Upper lobe of left lung (tissue), 6 donors: ENCODE measurements around the gene ANKHD1. TPM values are rescaled to one million over a fixed set of nuclear protein-coding genes. Genes with fewer than 3 reads are reported as not detected.

ENCODE experiments used
- ATAC-seq, 2 donors: fragments of 200-7000 bp; cut with Tn5 transposase; one replicate each; pipeline ENCODE4 v1.9.1; 2022; ENCODE audit warnings: mild to moderate bottlenecking in 2 of 2, moderate library complexity in 2 of 2; ENCODE audit not compliant: low FRiP score in 2 of 2
- DNase-seq, 2 donors: peaks; one replicate each; pipeline ENCODE4 v3.0.0-alpha.2; 2019 to 2020
- H3K27ac ChIP-seq, 4 donors: fragments of 200-600 bp; sonication (generic); one replicate each; pipeline ENCODE4 v1.5.1; 2016 to 2019
- H3K27me3 ChIP-seq, 4 donors: fragments of 200-600 bp; sonication (generic); one replicate each; pipeline ENCODE4 v1.5.1; 2017 to 2019
- H3K36me3 ChIP-seq, 4 donors: fragments of 200-600 bp; sonication (generic); one replicate each; pipeline ENCODE4 v1.5.1; 2016 to 2019
- H3K4me1 ChIP-seq, 4 donors: fragments of 200-600 bp; sonication (generic); one replicate each; pipeline ENCODE4 v1.5.1; 2018 to 2019
- H3K4me3 ChIP-seq, 4 donors: fragments of 200-600 bp; sonication (generic); one replicate each; pipeline ENCODE4 v1.5.1; 2017 to 2019; ENCODE audit warnings: mild to moderate bottlenecking in 2 of 4, moderate library complexity in 1 of 4
- H3K9me3 ChIP-seq, 4 donors: fragments of 200-600 bp; sonication (generic); one replicate each; pipeline ENCODE4 v1.5.1; 2018 to 2019
- CTCF ChIP-seq, 6 experiments: fragments of 450-650 bp in 4 of 6; fragments of 200-600 bp in 2 of 6; sonication (generic) in 2 of 6; IDR thresholded peaks; one replicate each; pipeline ENCODE4 v1.5.1; 2016 to 2019; ENCODE audit warnings: antibody characterized with exemption in 6 of 6
- EP300 ChIP-seq, 4 donors: sonication (generic); formaldehyde crosslinking; IDR thresholded peaks; one replicate each; pipeline ENCODE4 v1.5.1; 2017; ENCODE audit warnings: antibody characterized with exemption in 4 of 4, control low read depth in 2 of 4
- POLR2A ChIP-seq, 4 donors: fragments of 450-650 bp; IDR thresholded peaks; one replicate each; pipeline ENCODE4 v1.5.1; 2016 to 2017; ENCODE audit warnings: antibody characterized with exemption in 4 of 4, mild to moderate bottlenecking in 2 of 4
- POLR2AphosphoS5 ChIP-seq, 2 donors: sonication (generic); formaldehyde crosslinking; IDR thresholded peaks; one replicate each; pipeline ENCODE4 v1.5.1; 2017; ENCODE audit warnings: antibody characterized with exemption in 2 of 2
- WGBS, 2 donors: methylation state at CpG; one replicate each; pipeline ENCODE4 v1.1.5; 2017 to 2018; 5-methylcytosine and 5-hydroxymethylcytosine counted together
- total RNA-seq, 6 donors: library from RNA; depleted of rRNA in 4 of 6; stranded (reverse); fragments of >200 nt in 4 of 6; gene quantifications; one replicate each; pipeline versions ENCODE4 v1.1.0 to v1.2.1, GENCODE V29; 2016 to 2021
- donor health status: DM: no; HTN: no; CAD: no; lungs with moderate emphysema.
- donor health status: DM: no; HTN: yes; CAD: no; lungs with severe emphysema.

ANKHD1 gene
- total RNA-seq, 6 donors from 2014 or later: 97.0 to 338 (median 135) TPM

GRCh38 chr5:140398379-140398811 lies 3.2 kb upstream of the ANKHD1 start:
- Histone ChIP-seq H3K4me3 (no peak overlapping the region), H3K27ac (no peak overlapping the region), H3K36me3 (no peaks in the 10 kb centered on the region), H3K4me1 (peaks cover 11 to 18% (median 12%) of the 10 kb centered on the region in 4 donors), H3K27me3 (no peaks in the 10 kb centered on the region), H3K9me3 (no peaks in the 10 kb centered on the region)
- ATAC-seq: no peak
- TF ChIP-seq POLR2A (IDR thresholded peaks at IDR 0.05) (no peak), EP300 (IDR thresholded peaks at IDR 0.05) (no peak), POLR2AphosphoS5 (IDR thresholded peaks at IDR 0.05) (no peak), CTCF (IDR thresholded peaks at IDR 0.05) (no peak)
- DNase-seq: no peak

- H3K27me3 ChIP-seq: no peaks in the 10 kb centered on the region
- WGBS, 2 donors: 48 to 53% methylated on average over 25 of the region's 25 CpGs
- H3K4me1 ChIP-seq: peaks cover 28 to 35% (median 29%) of the 10 kb centered on the region in 4 donors
- no peak for ATAC-seq
- no peak for DNase-seq
- TF ChIP-seq POLR2AphosphoS5 (IDR thresholded peaks at IDR 0.05): no peak
- TF ChIP-seq EP300 (IDR thresholded peaks at IDR 0.05): no peak
- TF ChIP-seq CTCF (IDR thresholded peaks at IDR 0.05): no peak
- no peak for TF ChIP-seq POLR2A (IDR thresholded peaks at IDR 0.05)
- H3K36me3 ChIP-seq: no peaks in the 10 kb centered on the region
- peak overlapping the region; percentile 88 to 95 (median 92) for H3K27ac ChIP-seq
- H3K9me3 ChIP-seq: no peaks in the 10 kb centered on the region
- H3K4me3 ChIP-seq: peak overlapping the region; percentile 59 to 97 (median 88)
These were observed 1.5 kb upstream of the ANKHD1 start for GRCh38 chr5:140399979-140400729.

- peak; percentile 91 to 95 for ATAC-seq
- peak in 3 of 6 experiments; percentile 12 to 33 (median 12) for TF ChIP-seq CTCF (IDR thresholded peaks at IDR 0.05)
- TF ChIP-seq EP300 (IDR thresholded peaks at IDR 0.05): peak in 1 of 4 donors; percentile 42
- TF ChIP-seq POLR2AphosphoS5 (IDR thresholded peaks at IDR 0.05): peak; percentile 25 to 61
- TF ChIP-seq POLR2A (IDR thresholded peaks at IDR 0.05): peak in 2 of 4 donors; percentile 36 to 57
- Histone ChIP-seq H3K9me3 (no peaks in the 10 kb centered on the region), H3K4me3 (peak overlapping the region; percentile 59 to 97 (median 88)), H3K4me1 (peaks cover 31 to 37% (median 33%) of the 10 kb centered on the region in 4 donors), H3K36me3 (peaks cover 0 to 4% (median 0%) of the 10 kb centered on the region in 4 donors), H3K27ac (peak overlapping the region; percentile 88 to 95 (median 92)), H3K27me3 (no peaks in the 10 kb centered on the region)
- peak; percentile 95 to 97 for DNase-seq
- WGBS, 2 donors: 0% methylated on average over 21 to 49 of the region's 54 CpGs
These were observed 787 bp upstream of the ANKHD1 start for GRCh38 chr5:140400730-140401361.

GRCh38 chr5:140402258-140403074 lies 833 bp downstream of the ANKHD1 start:
- ATAC-seq (peak; percentile 2 to 21), DNase-seq (peak; percentile 58 to 89)
- Histone ChIP-seq H3K27me3 (no peaks in the 10 kb centered on the region), H3K4me3 (peak overlapping the region; percentile 82 to 97 (median 94)), H3K9me3 (no peaks in the 10 kb centered on the region), H3K36me3 (peaks cover 0 to 13% (median 0%) of the 10 kb centered on the region in 4 donors), H3K4me1 (peaks cover 31 to 46% (median 33%) of the 10 kb centered on the region in 4 donors), H3K27ac (peak overlapping the region; percentile 97 to 98 (median 98))
- TF ChIP-seq POLR2AphosphoS5 (IDR thresholded peaks at IDR 0.05): peak in 1 of 2 donors; percentile 48
- TF ChIP-seq POLR2A (IDR thresholded peaks at IDR 0.05): no peak
- TF ChIP-seq CTCF (IDR thresholded peaks at IDR 0.05): no peak
- TF ChIP-seq EP300 (IDR thresholded peaks at IDR 0.05): no peak
- 2 to 7% methylated on average over 16 to 22 of the region's 36 CpGs for WGBS, 2 donors
